Activated CD4-positive, alpha-beta T cell treated with anti-CD3 and anti-CD28 coated beads for 4 hours (primary cell): ENCODE results near the gene ZFYVE19.
A peak's percentile ranks its signal among the peaks of the same experiment; 100 is the strongest.

Source experiments
- DNase-seq, 2 donors: peaks; one replicate each; pipeline ENCODE4 v3.0.0-alpha.2; 2020

The ZFYVE19 gene

GRCh38 chr15:40819048-40819447 lies 12.2 kb downstream of the ZFYVE19 start:
- DNase-seq = no peak

GRCh38 chr15:40821195-40821594 lies 14.3 kb downstream of the ZFYVE19 start:
- no peak for DNase-seq

- DNase-seq = no peak
Measured at GRCh38 chr15:40823572-40824343, 16.9 kb downstream of the ZFYVE19 start.

- no peak for DNase-seq
Measured at GRCh38 chr15:40825661-40826422, 19.0 kb downstream of the ZFYVE19 start.

GRCh38 chr15:40826423-40827075 lies 19.7 kb downstream of the ZFYVE19 start:
- no peak for DNase-seq

GRCh38 chr15:40828447-40829036 lies 21.7 kb downstream of the ZFYVE19 start, which contains the start of gene PPP1R14D:
PPP1R14D (minus strand) TSS chr15:40828708; CDS start chr15:40828641, 67 bp downstream.
- no peak for DNase-seq

GRCh38 chr15:40829115-40829514 lies 22.2 kb downstream of the ZFYVE19 start:
- no peak for DNase-seq

- DNase-seq = no peak
Measured at GRCh38 chr15:40830884-40831283, 24.0 kb downstream of the ZFYVE19 start.

- no peak for DNase-seq
Measured at GRCh38 chr15:40831861-40832260, 25.0 kb downstream of the ZFYVE19 start.

GRCh38 chr15:40832903-40833302 lies 26.0 kb downstream of the ZFYVE19 start:
- DNase-seq = no peak

- DNase-seq = no peak
Measured at GRCh38 chr15:40836020-40836419, 29.1 kb downstream of the ZFYVE19 start.

GRCh38 chr15:40838756-40839155 lies 31.9 kb downstream of the ZFYVE19 start:
- no peak for DNase-seq

GRCh38 chr15:40841741-40842140 lies 34.9 kb downstream of the ZFYVE19 start:
- DNase-seq = no peak

GRCh38 chr15:40843261-40843884 lies 36.5 kb downstream of the ZFYVE19 start:
- DNase-seq = no peak

- DNase-seq = peak; percentile 79 to 80
Measured at GRCh38 chr15:40843885-40844695, 37.2 kb downstream of the ZFYVE19 start, which contains the start of gene SPINT1. SPINT1 (plus strand) TSS chr15:40844048; CDS start chr15:40844555, 507 bp downstream.

- peak; percentile 22 to 29 for DNase-seq
Measured at GRCh38 chr15:40844696-40845030, 37.8 kb downstream of the ZFYVE19 start.

- DNase-seq = no peak
Measured at GRCh38 chr15:40845036-40845435, 38.1 kb downstream of the ZFYVE19 start.

GRCh38 chr15:40845511-40846284 lies 38.8 kb downstream of the ZFYVE19 start:
- DNase-seq = no peak

- no peak for DNase-seq
Measured at GRCh38 chr15:40846841-40847222, 39.9 kb downstream of the ZFYVE19 start.

GRCh38 chr15:40847223-40847961 lies 40.5 kb downstream of the ZFYVE19 start:
- DNase-seq = no peak
